ENCODE results near the gene RFT1.
"Not testable (repeated sequence)": the region's sequence is repeated elsewhere in the genome, so short reads cannot be mapped to it uniquely, and the experiment has no call there.

The RFT1 gene

GRCh38 chr3:53065841-53066480 is 64.3 kb downstream of the RFT1 start:
- DNase-seq: no peak

GRCh38 chr3:53062905-53063304 is 67.3 kb downstream of the RFT1 start:
- DNase-seq: no peak

- no peak for DNase-seq
Measured at GRCh38 chr3:53056442-53056841, 73.8 kb downstream of the RFT1 start.

- DNase-seq: not testable (repeated sequence)
Measured at GRCh38 chr3:53054233-53054632, 76.0 kb downstream of the RFT1 start.

DNA sequence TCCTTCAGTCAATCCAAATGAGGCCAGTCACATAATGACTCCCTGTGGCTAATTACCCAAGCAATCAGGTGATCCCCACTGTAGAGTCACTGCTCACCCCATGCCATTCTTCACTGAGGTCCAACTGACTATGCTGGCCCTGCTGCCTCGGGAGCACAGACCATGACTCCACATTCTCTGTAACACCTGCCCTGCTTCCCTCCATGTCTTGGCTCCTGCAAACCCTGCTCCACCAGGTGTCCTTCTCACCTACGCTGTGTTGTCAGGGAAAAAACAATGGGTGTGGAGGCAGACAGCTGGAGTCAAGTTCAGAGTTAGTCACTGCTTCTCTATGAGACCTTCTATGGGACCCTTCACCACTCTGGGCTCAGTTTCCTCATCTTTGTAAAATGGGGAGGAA is 78.3 kb downstream of the RFT1 start:
- DNase-seq: no peak

GRCh38 chr3:53049987-53050386 is 80.2 kb downstream of the RFT1 start:
- no peak for DNase-seq

DNA sequence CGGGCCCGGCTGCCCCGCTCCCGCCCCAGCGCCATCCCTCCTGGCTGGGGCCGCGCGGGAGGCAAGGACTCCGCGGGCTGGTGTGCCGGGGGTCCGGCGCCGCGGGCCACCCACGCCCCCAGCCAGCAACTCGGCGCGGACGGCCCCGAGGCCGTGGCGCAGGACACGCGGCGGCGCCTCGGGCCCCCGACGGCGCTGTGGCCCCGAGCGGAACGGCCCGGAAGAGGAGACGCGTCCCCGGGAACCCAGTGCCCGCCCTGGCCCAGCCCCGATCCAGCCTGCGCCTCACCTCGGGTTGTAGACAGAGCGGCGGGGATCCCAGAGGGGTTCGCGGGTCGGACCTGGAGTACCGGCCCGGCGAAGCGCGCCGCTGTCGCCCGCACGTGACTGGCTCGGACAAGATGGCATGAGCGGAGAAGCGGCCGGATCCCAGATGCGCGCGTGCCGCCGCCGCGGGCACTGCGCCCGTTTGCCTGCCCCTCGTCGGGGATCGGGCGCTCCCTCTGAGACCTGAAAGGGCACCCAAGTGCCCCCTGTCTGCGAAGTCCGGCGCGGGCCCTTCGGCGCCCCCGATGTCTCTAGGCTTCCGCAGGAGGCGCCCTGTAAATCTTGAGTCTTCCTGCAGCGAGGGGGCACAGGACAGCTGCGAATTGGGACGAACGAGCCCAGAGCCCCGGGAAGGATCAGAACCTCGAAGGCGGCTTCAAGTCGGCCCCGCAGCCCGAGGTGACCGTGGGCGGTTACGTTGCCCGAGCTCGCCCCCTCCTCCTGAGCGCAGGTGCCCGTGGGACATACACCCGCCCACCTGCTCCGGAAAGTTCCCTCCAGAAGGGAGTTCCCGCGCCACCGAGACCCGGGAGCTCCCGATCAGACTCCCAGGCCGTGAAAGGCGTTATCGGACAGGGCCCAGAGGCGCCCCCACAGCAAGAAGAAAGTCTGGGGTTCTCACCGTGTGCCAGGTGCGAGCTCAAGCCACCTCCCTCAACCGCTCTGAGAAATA is 83.8 kb downstream of the RFT1 start:
- peak; percentile 12 for DNase-seq

DNA sequence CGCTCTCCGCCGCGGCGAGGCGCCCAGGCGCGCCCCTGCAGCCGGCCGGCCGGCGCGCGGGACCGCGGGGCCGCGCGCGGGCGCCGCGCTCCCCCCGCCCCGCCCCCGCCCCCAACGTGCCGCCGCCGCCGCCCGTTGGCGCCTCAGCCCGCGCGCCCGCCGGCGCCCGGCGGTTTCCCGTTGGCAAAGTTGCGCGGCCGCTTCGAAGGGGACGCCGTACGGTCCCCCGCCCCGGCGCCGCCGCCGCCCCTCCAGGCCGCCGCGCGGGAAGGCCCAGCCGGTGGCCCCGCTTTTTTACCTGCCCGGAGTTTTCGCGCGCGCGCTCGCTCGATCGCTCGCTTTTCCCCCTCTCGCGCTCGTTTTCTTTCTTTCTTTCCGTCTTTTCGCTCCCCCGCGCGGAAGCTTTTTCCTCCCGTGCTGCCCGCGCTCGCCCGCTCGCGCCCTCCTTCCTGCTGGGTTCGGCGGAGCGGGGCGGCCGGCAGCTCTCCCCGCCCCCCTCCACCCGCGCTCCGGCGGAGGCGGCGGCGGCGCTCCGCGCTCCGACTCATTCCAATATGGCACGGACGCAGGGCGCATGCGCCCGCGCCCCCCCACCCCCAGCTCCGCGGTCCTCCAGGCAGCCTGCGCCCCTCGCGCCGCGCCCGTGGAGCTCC is 84.6 kb downstream of the RFT1 start, which contains the start of gene SFMBT1:
Gene SFMBT1 (minus strand): TSS at position 556 of the 653 bp plus-strand sequence. CDS start 76,945 bp downstream, outside the sequence.
- peak; percentile 21 for DNase-seq

GRCh38 chr3:53044711-53045517 is 85.3 kb downstream of the RFT1 start:
- DNase-seq: peak; percentile 10

DNA sequence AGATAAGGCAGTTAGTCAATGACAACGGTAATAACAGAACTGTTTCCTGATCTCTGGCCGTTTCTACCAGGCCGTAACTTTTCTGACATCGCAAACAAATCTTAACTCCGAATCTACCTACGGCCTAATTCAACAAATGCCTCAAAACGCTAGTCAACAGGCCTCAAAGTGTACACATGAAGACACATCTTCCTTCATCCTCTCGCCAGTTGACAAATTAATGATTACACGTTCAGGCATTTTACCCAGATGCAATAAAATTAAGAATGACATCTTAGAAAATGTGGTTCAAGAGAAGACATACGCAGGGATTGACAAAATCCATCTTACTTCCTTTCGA is 85.9 kb downstream of the RFT1 start:
- DNase-seq: no peak

DNA sequence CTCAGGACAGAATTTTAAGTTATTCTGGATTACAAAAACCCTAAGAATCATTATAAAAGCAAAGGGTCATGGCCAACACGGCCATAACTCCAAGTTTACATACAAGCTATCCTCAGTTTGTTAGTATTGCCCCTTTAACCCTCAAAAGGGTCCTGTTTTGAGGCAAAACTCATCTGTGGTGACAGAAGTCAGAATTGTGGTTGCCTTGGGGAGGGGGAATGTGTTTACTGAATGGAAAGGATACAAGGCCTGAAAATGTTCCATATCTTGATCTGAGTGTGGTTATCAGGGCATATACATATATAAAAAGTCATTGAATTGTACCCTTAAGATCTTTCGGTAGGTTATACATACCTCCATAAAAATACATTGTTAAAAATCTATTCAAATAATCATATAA is 86.5 kb downstream of the RFT1 start:
- DNase-seq: no peak

- DNase-seq: no peak
Measured at GRCh38 chr3:53042651-53043050, 87.6 kb downstream of the RFT1 start.

DNA sequence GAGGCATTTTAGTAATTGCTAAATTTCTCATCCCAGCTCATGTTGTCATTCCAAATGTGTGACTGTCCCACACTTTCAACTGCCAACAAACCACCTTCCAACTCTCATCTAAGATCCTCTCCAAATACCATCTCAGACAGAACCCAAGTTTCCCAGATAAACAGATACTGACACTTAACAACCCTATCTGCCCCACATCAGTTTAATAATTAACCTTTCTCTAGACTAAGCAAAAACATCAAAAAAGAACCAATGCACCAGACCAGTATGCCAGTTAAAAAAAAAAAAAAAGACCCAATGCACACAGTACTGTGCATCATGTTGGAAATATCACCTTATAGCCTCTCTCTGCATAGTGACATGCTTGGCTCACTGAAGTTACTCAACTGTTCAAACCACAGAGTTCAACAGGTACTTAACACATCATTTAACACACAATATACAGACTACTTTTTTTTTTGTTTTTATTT is 89.8 kb downstream of the RFT1 start:
- no peak for DNase-seq

DNA sequence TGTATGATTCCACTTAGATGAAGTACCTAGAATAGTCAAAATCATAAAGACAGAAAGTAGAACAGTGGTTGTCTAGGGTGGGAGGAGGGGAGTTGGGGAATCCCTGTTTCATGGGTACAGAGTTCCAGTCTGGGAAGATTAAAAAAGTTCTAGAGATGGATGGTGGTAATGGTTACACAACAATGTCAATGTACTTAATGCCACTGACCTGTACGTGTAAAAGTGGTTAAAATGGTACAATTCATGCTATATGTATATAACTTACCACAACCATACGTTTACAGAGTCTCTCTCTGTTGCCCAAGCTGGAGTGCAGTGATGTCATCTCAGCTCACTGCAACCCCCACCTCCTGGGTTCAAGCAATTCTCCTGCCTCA is 90.9 kb downstream of the RFT1 start:
- DNase-seq: no peak

- DNase-seq: no peak
Measured at GRCh38 chr3:53038679-53039375, 91.4 kb downstream of the RFT1 start.
